Kidney capillary endothelial cell (primary cell): ENCODE results near the gene PTPN14.
"Not testable (repeated sequence)": the region's sequence is repeated elsewhere in the genome, so short reads cannot be mapped to it uniquely, and the experiment has no call there.

Experiments used
- DNase-seq: peaks from one replicate; pipeline ENCODE4 v3.0.0-alpha.2; 2018; ENCODE audit warnings: low spot score

Gene PTPN14

GRCh38 chr1:214510914-214511638 lies 40.3 kb downstream of the PTPN14 start:
- DNase-seq: no peak

- no peak for DNase-seq
Observed at GRCh38 chr1:214510477-214510876, 40.9 kb downstream of the PTPN14 start.

- DNase-seq: not testable (repeated sequence)
Observed at GRCh38 chr1:214509622-214510021, 41.8 kb downstream of the PTPN14 start.

- no peak for DNase-seq
Observed at GRCh38 chr1:214506972-214507431, 44.4 kb downstream of the PTPN14 start.

- no peak for DNase-seq
Observed at GRCh38 chr1:214505134-214505533, 46.3 kb downstream of the PTPN14 start.

- no peak for DNase-seq
Observed at GRCh38 chr1:214504330-214504729, 47.1 kb downstream of the PTPN14 start.

GRCh38 chr1:214503553-214503952 lies 47.8 kb downstream of the PTPN14 start:
- no peak for DNase-seq

- no peak for DNase-seq
Observed at GRCh38 chr1:214500340-214501055, 50.9 kb downstream of the PTPN14 start.

- peak; percentile 31 for DNase-seq
Observed at GRCh38 chr1:214499732-214500131, 51.7 kb downstream of the PTPN14 start.

GRCh38 chr1:214498021-214498420 lies 53.4 kb downstream of the PTPN14 start:
- no peak for DNase-seq

- no peak for DNase-seq
Observed at GRCh38 chr1:214496126-214496525, 55.3 kb downstream of the PTPN14 start.

- peak; percentile 30 for DNase-seq
Observed at GRCh38 chr1:214494706-214495105, 56.7 kb downstream of the PTPN14 start.

- not testable (repeated sequence) for DNase-seq
Observed at GRCh38 chr1:214494179-214494578, 57.2 kb downstream of the PTPN14 start.

GRCh38 chr1:214493126-214493796 lies 58.1 kb downstream of the PTPN14 start:
- DNase-seq: no peak

GRCh38 chr1:214492401-214493075 lies 58.9 kb downstream of the PTPN14 start:
- no peak for DNase-seq

GRCh38 chr1:214491468-214492146 lies 59.8 kb downstream of the PTPN14 start:
- DNase-seq: no peak

GRCh38 chr1:214485151-214485550 lies 66.3 kb downstream of the PTPN14 start:
- no peak for DNase-seq

- not testable (repeated sequence) for DNase-seq
Observed at GRCh38 chr1:214483180-214483579, 68.2 kb downstream of the PTPN14 start.

GRCh38 chr1:214481983-214482634 lies 69.3 kb downstream of the PTPN14 start:
- DNase-seq: not testable (repeated sequence)

- no peak for DNase-seq
Observed at GRCh38 chr1:214476986-214477870, 74.2 kb downstream of the PTPN14 start.
